HG03039 (cell line): Measurements from ENCODE around the gene DPF1.

Experiments
- ATAC-seq: cut with Tn5 transposase; IDR thresholded peaks from one replicate; pipeline ENCODE4 v1.9.1; 2021; ENCODE audit warnings: mild to moderate bottlenecking, moderate library complexity; ENCODE audit not compliant: unreplicated experiment

The DPF1 gene

DNA sequence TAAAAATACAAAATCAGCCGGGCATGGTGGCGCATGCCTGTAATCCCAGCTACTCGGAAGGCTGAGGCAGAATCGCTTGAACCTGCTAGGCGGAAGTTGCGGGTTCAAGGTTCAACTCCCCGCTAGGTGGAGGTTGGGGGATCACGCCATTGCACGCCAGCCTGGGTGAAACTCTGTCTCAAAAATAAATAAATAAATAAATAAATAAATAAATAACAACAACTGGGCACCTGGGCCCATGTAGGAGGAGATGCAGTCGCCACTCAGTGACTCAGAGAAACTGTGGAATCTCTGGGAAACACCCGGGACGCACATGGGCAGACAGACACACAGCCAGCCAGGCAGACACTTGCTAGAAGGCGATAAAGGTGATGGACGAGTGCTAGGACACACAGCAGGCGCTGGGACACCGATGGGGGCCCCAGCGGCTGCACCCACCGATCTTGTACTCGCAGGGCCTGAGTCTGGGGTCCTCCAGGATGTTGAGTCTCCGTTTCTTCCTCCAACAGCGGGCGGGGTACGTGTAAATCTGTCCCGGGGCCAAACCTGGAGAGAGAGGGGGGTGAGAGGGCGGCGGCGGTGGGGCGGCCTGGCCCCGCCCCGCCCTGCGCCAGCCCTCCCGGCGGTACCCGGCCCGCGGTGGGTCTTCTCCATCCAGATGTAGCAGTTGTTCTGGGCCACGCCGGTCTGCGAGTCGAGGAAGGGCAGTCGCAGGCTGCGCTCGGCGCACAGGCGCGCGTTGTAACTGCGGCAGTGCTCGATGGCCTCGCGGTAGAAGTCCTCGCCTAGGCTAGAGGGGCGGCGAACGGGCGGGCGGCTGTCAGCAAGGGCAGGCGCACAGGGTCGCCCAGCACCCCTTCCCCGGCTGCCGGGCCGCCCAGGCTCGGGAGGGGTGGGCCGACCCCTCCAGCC is 1.8 kb downstream of the DPF1 start:
- no peak for ATAC-seq

GRCh38 chr19:38221421-38221820 is 2.6 kb downstream of the DPF1 start:
- ATAC-seq: no peak

GRCh38 chr19:38219221-38219620 is 4.8 kb downstream of the DPF1 start:
- ATAC-seq: no peak

DNA sequence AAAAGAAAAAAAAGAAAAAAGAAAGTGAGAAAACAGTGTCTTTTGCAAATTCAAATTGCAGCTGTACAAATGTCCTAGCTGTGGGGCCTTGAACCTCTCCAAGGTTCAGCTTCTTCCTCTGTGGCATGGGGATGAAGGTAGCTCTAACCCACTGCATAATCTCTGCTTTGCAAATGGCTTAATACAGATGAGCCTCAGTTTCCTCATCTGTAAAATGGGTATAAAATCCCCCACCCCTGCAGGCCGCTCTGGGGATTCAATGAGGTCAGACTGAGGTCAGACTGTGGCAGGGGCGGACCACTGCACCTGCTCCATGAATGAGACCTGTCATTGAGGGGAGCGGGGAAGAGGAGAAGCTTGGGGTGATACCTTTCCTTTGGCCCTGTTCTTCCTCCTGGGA is 5.8 kb downstream of the DPF1 start:
- no peak for ATAC-seq

GRCh38 chr19:38216785-38217641 is 7.0 kb downstream of the DPF1 start:
- ATAC-seq: no peak

- ATAC-seq: no peak
Measured at GRCh38 chr19:38213911-38214625, 10.0 kb downstream of the DPF1 start.

- no peak for ATAC-seq
Measured at GRCh38 chr19:38213469-38213868, 10.6 kb downstream of the DPF1 start.

- no peak for ATAC-seq
Measured at GRCh38 chr19:38211766-38212165, 12.3 kb downstream of the DPF1 start.

- ATAC-seq: no peak
Measured at GRCh38 chr19:38211151-38211591, 12.9 kb downstream of the DPF1 start.

- no peak for ATAC-seq
Measured at GRCh38 chr19:38210458-38210987, 13.5 kb downstream of the DPF1 start.

DNA sequence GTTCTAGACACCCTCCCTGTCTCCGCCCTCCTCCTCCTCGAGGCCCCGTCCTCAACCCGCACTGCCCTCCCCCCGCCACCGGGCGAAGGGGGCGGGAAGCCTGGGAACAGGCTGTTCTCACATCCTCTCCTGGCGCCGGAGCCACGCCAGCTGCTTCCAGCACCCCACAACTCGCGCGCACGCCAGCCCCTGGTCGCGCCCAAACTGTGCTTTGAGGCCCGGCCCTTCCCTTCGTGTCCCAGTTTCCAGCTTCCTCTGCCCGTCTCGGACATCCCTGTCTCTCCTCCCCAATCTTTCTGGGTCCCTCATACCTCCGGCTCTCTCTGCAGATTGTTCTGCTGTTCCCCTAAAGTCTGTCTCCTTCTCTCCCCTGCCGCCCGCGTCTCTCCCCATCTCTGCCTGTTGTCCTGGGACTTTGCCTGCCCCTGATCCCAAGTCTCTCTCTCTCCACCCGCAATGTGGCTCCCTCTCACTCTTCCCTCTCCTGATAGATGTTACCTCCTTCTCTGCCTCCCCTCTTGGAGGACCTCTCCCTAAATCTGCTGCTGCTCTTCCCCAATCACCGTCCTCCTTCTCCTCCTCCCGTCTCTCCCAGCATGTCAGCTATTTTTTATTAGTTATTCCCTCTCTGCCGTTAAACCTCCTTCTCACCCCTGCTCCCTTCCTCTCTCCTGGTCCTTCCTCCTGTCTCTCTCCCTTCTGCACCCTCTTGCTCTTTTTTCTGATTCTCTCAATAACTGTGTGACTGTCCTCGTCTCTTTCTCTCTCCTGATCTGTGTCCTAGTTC is 14.2 kb downstream of the DPF1 start:
- ATAC-seq: no peak

DNA sequence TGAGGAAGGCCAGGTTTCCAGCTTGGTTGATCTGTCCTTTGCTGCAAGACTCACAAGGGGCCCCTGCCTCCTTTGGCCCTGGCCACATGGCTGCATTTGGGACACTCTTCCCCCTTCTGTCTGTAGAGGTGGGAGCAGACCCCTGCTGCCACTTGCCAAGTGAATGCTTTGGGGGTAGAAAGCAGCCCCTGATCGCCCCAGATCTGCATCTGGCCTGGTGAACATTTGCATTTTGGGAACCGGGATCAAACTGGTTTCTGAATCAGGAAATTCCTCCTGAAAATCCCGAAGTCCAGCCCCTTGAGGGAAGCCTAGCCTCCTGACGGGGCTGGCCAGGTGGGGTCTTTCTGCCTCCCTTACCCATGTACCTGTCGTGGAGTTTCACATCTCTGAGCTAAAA is 14.9 kb downstream of the DPF1 start:
- no peak for ATAC-seq

DNA sequence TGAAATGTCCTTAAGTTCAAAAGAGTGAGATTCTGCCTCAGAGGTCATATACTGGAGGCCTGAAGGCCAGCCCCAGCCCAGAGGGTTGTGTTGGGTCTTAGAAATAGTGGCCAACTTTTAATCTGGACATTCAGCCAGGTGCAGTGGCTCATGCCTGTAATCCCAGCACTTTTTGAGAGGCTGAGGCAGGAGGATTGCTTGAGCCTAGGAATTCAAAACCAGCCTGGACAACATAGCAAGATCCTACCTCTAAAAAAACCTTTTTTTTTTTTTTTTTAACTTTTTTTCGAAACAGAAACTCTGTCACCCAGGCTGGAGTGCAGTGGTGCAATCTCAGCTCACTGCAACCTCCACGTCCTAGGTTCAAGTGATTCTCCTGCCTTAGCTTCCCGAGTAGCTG is 15.5 kb downstream of the DPF1 start:
- ATAC-seq: no peak

DNA sequence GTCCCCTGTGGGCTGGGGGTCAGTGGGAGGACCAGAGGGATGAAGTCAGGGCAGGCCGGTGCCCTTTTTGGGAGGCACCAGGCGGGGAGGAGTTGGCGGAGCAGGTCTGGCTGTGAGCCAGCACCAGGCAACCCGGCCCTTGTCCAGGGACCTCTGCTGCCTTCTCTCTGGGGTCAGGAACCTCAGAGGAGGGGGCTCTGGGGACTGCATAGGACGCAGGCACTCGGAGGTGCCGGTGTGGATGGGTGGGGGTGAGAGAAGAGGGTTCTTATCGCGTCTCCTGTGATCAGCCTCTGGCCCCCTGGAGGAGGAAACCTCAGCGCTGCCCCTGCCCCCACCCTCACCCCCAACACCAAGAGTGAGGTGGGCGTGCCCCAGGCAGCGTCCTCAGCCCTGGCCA is 16.5 kb downstream of the DPF1 start:
- no peak for ATAC-seq

DNA sequence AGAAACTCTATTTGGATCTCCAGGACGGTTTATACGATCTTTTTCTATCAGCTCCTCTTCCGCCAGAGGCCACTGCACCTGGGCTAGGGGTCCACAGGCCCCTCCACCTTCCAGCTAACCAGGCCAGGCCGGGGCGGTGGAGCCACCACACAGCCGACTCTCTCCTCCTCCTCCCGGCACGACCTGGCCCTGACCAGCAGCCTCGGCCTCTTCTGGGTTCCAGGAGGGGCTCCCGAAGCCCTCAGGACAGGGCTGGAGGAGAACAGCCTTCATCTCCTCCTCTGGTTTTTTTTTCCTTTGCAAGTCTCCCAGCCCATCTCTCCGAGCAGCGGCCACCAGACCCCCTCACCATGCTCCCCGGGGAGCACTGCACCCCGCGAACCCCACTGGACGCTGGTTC is 17.1 kb downstream of the DPF1 start:
- ATAC-seq: no peak

GRCh38 chr19:38206006-38206745 is 17.8 kb downstream of the DPF1 start:
- no peak for ATAC-seq

DNA sequence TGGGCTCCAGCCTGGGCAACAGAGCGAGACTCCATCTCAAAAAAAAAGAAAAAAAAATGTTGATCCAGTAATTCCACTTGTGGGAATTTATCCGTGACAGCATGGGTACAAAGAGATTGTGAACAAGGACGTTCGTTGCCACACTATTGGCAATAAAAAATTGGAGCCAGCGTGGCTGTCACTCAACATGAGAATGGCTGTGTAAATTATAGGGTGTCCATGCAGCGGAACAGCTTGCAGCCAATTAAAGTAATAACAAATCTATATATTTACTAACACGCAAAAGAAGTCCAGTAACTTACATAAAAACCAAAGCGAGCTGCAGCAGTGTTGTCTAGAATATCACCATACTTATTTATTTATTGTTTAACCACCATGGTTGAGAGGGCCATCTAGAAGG is 19.3 kb downstream of the DPF1 start:
- no peak for ATAC-seq

GRCh38 chr19:38204096-38204495 is 19.9 kb downstream of the DPF1 start:
- no peak for ATAC-seq

DNA sequence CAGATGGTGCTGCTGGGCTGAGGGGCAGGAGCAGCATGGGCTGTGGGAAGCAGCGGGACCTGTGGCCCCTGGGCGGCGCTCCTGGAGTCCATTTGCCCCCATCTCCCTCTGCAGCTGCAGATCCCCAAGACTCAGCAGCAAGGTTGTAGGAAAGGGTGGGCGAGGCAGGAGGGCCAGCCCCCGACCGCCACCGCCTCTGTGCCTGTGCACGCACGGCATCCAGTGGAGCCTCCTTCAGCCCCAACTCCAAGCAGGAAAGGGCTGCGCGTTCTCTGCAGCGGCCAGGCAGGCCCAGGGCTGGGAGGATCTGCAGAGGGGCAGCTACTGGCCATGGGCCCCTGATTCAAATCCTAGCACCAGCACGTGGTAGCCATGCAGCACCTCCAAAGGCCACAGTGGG is 20.8 kb downstream of the DPF1 start:
- ATAC-seq: no peak

- ATAC-seq: no peak
Measured at GRCh38 chr19:38202504-38202903, 21.5 kb downstream of the DPF1 start.
